ENCODE measurements around the gene RNF148. TPM values are rescaled to one million over a fixed set of nuclear protein-coding genes. Genes with fewer than 3 reads are reported as not detected.

RNF148 gene
- total RNA-seq, 4 donors from 2014 or later: 0.25 to 0.36 TPM; not detected in 2

DNA sequence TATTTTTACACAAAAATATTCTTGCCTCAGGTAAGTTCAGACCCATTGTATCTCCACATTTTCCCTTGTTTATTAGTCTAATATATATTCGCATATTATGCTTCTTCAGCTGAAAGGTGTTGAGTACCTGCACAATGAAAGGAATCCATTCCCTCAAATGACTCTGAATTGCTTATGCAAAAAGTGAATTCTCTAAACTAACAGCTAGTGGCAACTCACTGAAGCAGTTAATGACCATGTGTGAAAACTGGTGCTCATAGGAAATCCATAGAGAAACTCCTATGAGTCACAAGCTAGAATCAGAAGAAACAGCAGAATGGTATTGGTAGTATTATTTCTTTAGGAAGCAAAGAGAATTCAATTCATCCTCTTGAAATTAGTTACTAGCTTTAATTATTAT lies 33.5 kb upstream of the RNF148 start:
- no peak for DNase-seq (ENCODE audit: low spot score in 2 of 2)
- intact Hi-C loops (cut with DNase I; ENCODE audit: low total_unique reads): no loop called here
- WGBS, 2 donors: 95 to 96% methylated on average over 1 of the region's 1 CpG
- H3K4me3 ChIP-seq (ENCODE audit: low read depth, poor library complexity, severe bottlenecking): no peak overlapping the region
- TF ChIP-seq, protein P1, sequence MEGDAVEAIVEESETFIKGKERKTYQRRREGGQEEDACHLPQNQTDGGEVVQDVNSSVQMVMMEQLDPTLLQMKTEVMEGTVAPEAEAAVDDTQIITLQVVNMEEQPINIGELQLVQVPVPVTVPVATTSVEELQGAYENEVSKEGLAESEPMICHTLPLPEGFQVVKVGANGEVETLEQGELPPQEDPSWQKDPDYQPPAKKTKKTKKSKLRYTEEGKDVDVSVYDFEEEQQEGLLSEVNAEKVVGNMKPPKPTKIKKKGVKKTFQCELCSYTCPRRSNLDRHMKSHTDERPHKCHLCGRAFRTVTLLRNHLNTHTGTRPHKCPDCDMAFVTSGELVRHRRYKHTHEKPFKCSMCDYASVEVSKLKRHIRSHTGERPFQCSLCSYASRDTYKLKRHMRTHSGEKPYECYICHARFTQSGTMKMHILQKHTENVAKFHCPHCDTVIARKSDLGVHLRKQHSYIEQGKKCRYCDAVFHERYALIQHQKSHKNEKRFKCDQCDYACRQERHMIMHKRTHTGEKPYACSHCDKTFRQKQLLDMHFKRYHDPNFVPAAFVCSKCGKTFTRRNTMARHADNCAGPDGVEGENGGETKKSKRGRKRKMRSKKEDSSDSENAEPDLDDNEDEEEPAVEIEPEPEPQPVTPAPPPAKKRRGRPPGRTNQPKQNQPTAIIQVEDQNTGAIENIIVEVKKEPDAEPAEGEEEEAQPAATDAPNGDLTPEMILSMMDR (IDR thresholded peaks at IDR 0.05): no peak
- TF ChIP-seq POLR2A (IDR thresholded peaks at IDR 0.05): no peak

DNA sequence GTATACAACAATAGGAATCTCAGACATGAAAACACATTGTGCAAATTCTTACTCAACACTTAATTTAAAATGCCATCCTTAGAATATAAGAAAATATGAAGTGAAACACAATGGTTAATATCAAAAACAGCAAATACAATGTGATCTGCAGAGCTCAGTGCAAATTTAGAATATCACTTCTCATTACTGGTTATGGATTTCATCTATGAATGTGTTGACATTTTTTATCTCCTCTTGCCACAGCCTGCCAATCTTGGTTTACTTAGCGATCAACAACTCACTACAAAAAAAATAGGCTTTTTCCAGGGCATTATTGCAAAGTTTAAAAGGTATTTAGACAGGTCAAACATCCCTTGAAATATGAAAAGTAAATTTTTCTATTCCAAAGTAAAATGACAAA lies 25.0 kb upstream of the RNF148 start:
- WGBS, 2 donors: 77 to 80% methylated on average over 1 of the region's 1 CpG

DNA sequence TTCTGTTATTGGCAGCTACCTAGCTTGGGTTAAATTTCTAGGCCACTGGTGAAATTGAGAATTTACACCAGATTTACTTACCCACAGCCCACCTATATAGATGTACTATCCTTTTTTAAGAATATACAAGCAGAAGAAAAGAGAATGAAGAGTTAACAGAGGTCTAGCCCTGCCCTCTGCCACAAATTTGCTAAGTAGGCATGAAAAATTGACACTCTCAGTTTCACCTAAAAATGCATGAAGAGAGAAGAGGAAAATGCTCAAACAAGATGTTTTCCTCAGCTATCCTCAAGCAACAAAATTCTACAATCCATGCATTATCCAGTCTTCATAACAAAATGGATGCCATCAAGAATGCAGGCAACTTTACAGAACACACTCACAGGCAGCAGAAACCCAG lies 24.6 kb upstream of the RNF148 start:
- DNase-seq (ENCODE audit: low spot score in 2 of 2): no peak
- intact Hi-C loops (cut with DNase I; ENCODE audit: low total_unique reads): no loop called here
- TF ChIP-seq POLR2A (IDR thresholded peaks at IDR 0.05): no peak
- TF ChIP-seq, protein P1 (IDR thresholded peaks at IDR 0.05): no peak
- H3K4me3 ChIP-seq (ENCODE audit: low read depth, poor library complexity, severe bottlenecking): no peak overlapping the region

More for the DNA sequence above, 25.0 kb upstream of the RNF148 start:
- TF ChIP-seq, protein P1 (IDR thresholded peaks at IDR 0.05): no peak
- TF ChIP-seq POLR2A (IDR thresholded peaks at IDR 0.05): no peak
- no peak for DNase-seq (ENCODE audit: low spot score in 2 of 2)
- intact Hi-C loops (cut with DNase I; ENCODE audit: low total_unique reads): no loop called here
- no peak overlapping the region for H3K4me3 ChIP-seq (ENCODE audit: low read depth, poor library complexity, severe bottlenecking)

DNA sequence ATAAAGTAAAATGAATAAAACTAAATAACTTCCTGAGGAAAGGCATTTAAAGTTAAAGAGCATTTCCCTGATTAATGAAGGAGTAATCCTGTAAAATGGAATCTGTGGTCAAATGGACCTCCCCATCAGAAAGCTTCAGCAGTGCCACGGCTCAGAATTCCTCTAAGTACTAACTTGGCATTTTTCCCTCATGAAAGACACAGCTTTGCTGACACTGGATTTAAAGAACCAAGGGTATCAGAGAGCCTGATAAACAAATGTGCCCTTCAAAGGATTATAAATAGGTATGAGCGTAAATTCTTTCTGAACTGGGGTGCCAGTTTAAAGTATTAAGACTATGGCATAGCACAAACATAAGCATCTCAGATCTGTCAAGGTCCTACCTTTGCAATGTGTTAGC lies 24.2 kb upstream of the RNF148 start:
- WGBS, 2 donors: 64 to 74% methylated on average over 2 of the region's 2 CpGs
- no peak for TF ChIP-seq POLR2A (IDR thresholded peaks at IDR 0.05)
- TF ChIP-seq, protein P1 (IDR thresholded peaks at IDR 0.05): no peak
- DNase-seq (ENCODE audit: low spot score in 2 of 2): no peak
- intact Hi-C loops (cut with DNase I; ENCODE audit: low total_unique reads): no loop called here
- H3K4me3 ChIP-seq (ENCODE audit: low read depth, poor library complexity, severe bottlenecking): no peak overlapping the region

DNA sequence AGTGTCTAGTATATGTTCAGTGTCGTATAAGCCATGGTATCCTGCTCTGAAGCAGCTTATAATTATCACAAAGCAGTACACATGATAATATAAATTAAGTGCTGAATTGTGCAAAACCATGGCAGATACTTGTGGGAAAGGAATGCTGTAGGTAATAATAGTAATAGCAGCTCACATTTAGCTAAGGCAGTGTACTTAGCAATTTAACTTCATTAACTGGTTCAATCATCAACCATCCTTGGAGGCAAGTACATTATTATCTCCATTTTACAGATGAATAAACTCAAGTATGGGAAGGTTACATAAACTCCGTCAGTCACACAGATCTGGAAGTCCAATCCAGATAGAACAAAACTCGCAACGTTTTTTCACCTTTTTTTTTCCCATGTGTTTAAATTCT lies 21.6 kb upstream of the RNF148 start:
- DNase-seq (ENCODE audit: low spot score in 2 of 2): no peak
- intact Hi-C loops (cut with DNase I; ENCODE audit: low total_unique reads): no loop called here
- 90 to 92% methylated on average over 4 of the region's 4 CpGs for WGBS, 2 donors
- no peak overlapping the region for H3K4me3 ChIP-seq (ENCODE audit: low read depth, poor library complexity, severe bottlenecking)
- no peak for TF ChIP-seq POLR2A (IDR thresholded peaks at IDR 0.05)

DNA sequence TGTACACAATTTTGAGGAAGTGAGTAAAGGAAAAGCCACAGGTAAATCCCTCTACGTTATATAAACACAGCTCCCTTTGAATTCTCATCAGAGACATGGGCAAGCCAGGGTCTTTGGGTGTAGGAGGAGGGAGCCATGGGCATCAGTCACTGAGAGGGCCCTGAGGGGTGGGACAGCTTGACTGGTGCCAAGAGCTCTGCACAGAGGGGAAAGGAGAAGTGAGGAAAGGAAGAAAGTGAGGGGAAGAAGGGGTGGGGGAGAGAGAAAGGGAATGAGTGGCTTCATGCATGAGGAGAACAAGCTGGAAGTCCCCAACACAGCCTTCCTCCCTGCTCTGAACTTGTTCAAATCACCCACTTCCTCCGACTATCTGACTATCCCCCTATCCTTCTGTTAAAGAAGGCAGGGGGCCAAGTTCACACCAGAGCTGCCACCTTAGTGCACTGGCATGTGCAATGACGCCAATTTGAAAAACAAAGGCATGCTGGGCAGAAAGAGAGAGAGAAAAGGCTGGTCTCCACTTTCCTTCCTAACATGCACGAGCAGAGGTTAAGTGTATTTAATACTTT lies 16.4 kb upstream of the RNF148 start:
- no peak for TF ChIP-seq POLR2A (IDR thresholded peaks at IDR 0.05)
- TF ChIP-seq, protein P1 (IDR thresholded peaks at IDR 0.05): no peak
- intact Hi-C loops (cut with DNase I; ENCODE audit: low total_unique reads): no loop called here
- DNase-seq (ENCODE audit: low spot score in 2 of 2): no peak
- H3K4me3 ChIP-seq (ENCODE audit: low read depth, poor library complexity, severe bottlenecking): no peak overlapping the region
- 80 to 83% methylated on average over 4 of the region's 4 CpGs for WGBS, 2 donors
